IMR-90 (cell line): ENCODE results near the gene TRIM74. TPM values are rescaled to one million over a fixed set of nuclear protein-coding genes. Genes with fewer than 3 reads are reported as not detected.
"Not testable (repeated sequence)": the region's sequence is repeated elsewhere in the genome, so short reads cannot be mapped to it uniquely, and the experiment has no call there.

ENCODE experiments used
- ATAC-seq: fragments of 200-7000 bp; cut with Tn5 transposase; 2 replicates; pipeline ENCODE4 v1.9.1; 2020; ENCODE audit warnings: low read depth, mild to moderate bottlenecking, moderate library complexity
- BruUV-seq: library from RNA; stranded (reverse); fragments of 400-500 nt; replicated peaks from 2 replicates; lab custom pipeline; 2021; lab: Mats Ljungman, UMichigan
- CTCF ChIA-PET: fragments of 300-600 bp; formaldehyde crosslinking; extraction: SDS; loops from one replicate; lab custom pipeline; 2021; ENCODE audit warnings: antibody characterized with exemption; lab: Yijun Ruan, JAX
- POLR2A ChIA-PET: fragments of 300-600 bp; sonication (Branson Sonifier 250); formaldehyde crosslinking; loops from one replicate; lab custom pipeline; 2022; ENCODE audit warnings: antibody characterized with exemption; ENCODE audit not compliant: unreplicated experiment; lab: Charles Lee
- DNase-seq: peaks from one replicate; pipeline ENCODE4 v3.0.0; 2013
- H2AFZ ChIP-seq: replicated peaks from 2 replicates; pipeline ENCODE3; 2013; ENCODE audit warnings: low read length, mild to moderate bottlenecking; ENCODE audit not compliant: poor library complexity
- H2AK5ac ChIP-seq: 2 replicates; pipeline ENCODE4 v1.6.1; 2013; ENCODE audit warnings: low read depth, low read length, inconsistent platforms
- H2AK9ac ChIP-seq: replicated peaks from 2 replicates; pipeline ENCODE3; 2013; ENCODE audit warnings: mild to moderate bottlenecking, low read depth, low read length, moderate library complexity; ENCODE audit not compliant: poor library complexity
- H2BK120ac ChIP-seq: 2 replicates; pipeline ENCODE4 v1.6.1; 2013; ENCODE audit warnings: low read depth, low read length, inconsistent platforms
- H2BK15ac ChIP-seq: 3 replicates; pipeline ENCODE4 v1.6.1; 2013; ENCODE audit warnings: low read depth, low read length, inconsistent platforms
- H2BK20ac ChIP-seq: 2 replicates; pipeline ENCODE4 v1.6.1; 2013; ENCODE audit warnings: low read depth, mild to moderate bottlenecking, inconsistent platforms, low read length, moderate library complexity
- H2BK5ac ChIP-seq: 2 replicates; pipeline ENCODE4 v1.6.1; 2013; ENCODE audit warnings: mild to moderate bottlenecking, low read depth, low read length, inconsistent platforms; ENCODE audit not compliant: poor library complexity, severe bottlenecking
- H3K14ac ChIP-seq: replicated peaks from 2 replicates; pipeline ENCODE4 v1.6.1; 2013; ENCODE audit warnings: low read depth, low read length, inconsistent platforms
- H3K18ac ChIP-seq: 2 replicates; pipeline ENCODE4 v1.6.1; 2013; ENCODE audit warnings: low read depth, low read length, control low read depth
- H3K23ac ChIP-seq: 2 replicates; pipeline ENCODE4 v1.6.1; 2013; ENCODE audit warnings: low read depth, low read length, inconsistent platforms
- H3K27ac ChIP-seq: 2 replicates; pipeline ENCODE4 v1.5.1; 2013; ENCODE audit warnings: mild to moderate bottlenecking, control low read depth, low read length; ENCODE audit not compliant: insufficient read depth
- H3K27me3 ChIP-seq: 2 replicates; pipeline ENCODE4 v1.6.1; 2013; ENCODE audit warnings: low read length; ENCODE audit not compliant: control insufficient read depth, insufficient read depth
- H3K36me3 ChIP-seq: 2 replicates; pipeline ENCODE4 v1.6.1; 2013; ENCODE audit warnings: low read length, mixed read lengths; ENCODE audit not compliant: control insufficient read depth, insufficient read depth
- H3K4ac ChIP-seq: 2 replicates; pipeline ENCODE4 v1.6.1; 2013; ENCODE audit warnings: low read depth, low read length, inconsistent platforms
- H3K4me1 ChIP-seq: 2 replicates; pipeline ENCODE4 v1.6.1; 2013; ENCODE audit warnings: low read length, mixed read lengths; ENCODE audit not compliant: control insufficient read depth, insufficient read depth
- H3K4me2 ChIP-seq: 2 replicates; pipeline ENCODE4 v1.6.1; 2013; ENCODE audit warnings: low read depth, mild to moderate bottlenecking, control low read depth, low read length, moderate library complexity
- H3K4me3 ChIP-seq: 2 replicates; pipeline ENCODE4 v1.5.1; 2013; ENCODE audit warnings: low read depth, mild to moderate bottlenecking, control low read depth, low read length, moderate library complexity; ENCODE audit not compliant: insufficient read depth
- H3K56ac ChIP-seq: 2 replicates; pipeline ENCODE4 v1.6.1; 2013; ENCODE audit warnings: low read length, inconsistent platforms; ENCODE audit not compliant: insufficient read depth; ENCODE audit errors: extremely low read depth
- H3K79me1 ChIP-seq, 2 experiments: 2 replicates each; pipeline ENCODE4 v1.6.1; 2013; ENCODE audit warnings: low read length in 2 of 2, inconsistent platforms in 1 of 2, low read depth in 1 of 2
- H3K9ac ChIP-seq: 2 replicates; pipeline ENCODE4 v1.6.1; 2013; ENCODE audit warnings: low read depth, low read length, control low read depth
- H3K9me1 ChIP-seq: 2 replicates; pipeline ENCODE4 v1.6.1; 2013; ENCODE audit warnings: low read length, inconsistent platforms; ENCODE audit not compliant: insufficient read depth
- H3K9me3 ChIP-seq: 2 replicates; pipeline ENCODE4 v1.6.1; 2013; ENCODE audit warnings: low read length; ENCODE audit not compliant: control insufficient read depth, insufficient read depth
- H4K20me1 ChIP-seq: 2 replicates; pipeline ENCODE4 v1.6.1; 2013; ENCODE audit warnings: low read length, inconsistent platforms; ENCODE audit not compliant: insufficient read depth
- H4K5ac ChIP-seq: 2 replicates; pipeline ENCODE4 v1.6.1; 2013; ENCODE audit warnings: mild to moderate bottlenecking, low read depth, low read length, control low read depth
- H4K8ac ChIP-seq, 2 experiments: 2 replicates each; pipeline ENCODE4 v1.6.1; 2013; ENCODE audit warnings: low read depth in 2 of 2, low read length in 2 of 2, control low read depth in 1 of 2, inconsistent platforms in 1 of 2
- H4K91ac ChIP-seq: 2 replicates; pipeline ENCODE4 v1.6.1; 2013; ENCODE audit warnings: low read depth, low read length, inconsistent platforms; ENCODE audit not compliant: insufficient read depth
- WGBS, 2 experiments: methylation state at CpG; one replicate each; pipeline versions ENCODE4 v1.1.5 to v1.1.7; 2013; ENCODE audit warnings: missing lambda C conversion rate in 2 of 2; ENCODE audit not compliant: insufficient read length in 1 of 2; ENCODE audit errors: extremely low coverage in 2 of 2; 5-methylcytosine and 5-hydroxymethylcytosine counted together
- dilution Hi-C: fragments of 300-500 bp; cut with HindIII; formaldehyde crosslinking; loops from one replicate; pipeline ENCODE4 v1.14.3; 2018; ENCODE audit warnings: low sequenced_read_pairs; ENCODE audit not compliant: unreplicated experiment
- in situ Hi-C: fragments of 300-500 bp; cut with MboI; formaldehyde crosslinking; loops from 3 replicates; pipeline ENCODE4 v1.14.3; 2019; ENCODE audit warnings: low sequenced_read_pairs, inconsistent platforms, mixed read lengths
- intact Hi-C: fragments of 100-400 bp; cut with micrococcal nuclease; formaldehyde crosslinking; loops from 2 replicates; pipeline ENCODE4 v1.10.0; 2022
- polyA plus RNA-seq, 3 experiments: library from polyadenylated mRNA; depleted of rRNA; stranded (reverse); fragments of >200 nt; gene quantifications; 2 replicates each; pipeline ENCODE4 v1.2.3, GENCODE V29; 2012; ENCODE audit warnings: low replicate concordance in 1 of 3
- total RNA-seq: library from RNA; depleted of rRNA; stranded (reverse); fragments of >200 nt; gene quantifications from 2 replicates; pipeline ENCODE4 v1.2.3, GENCODE V29; 2012

Gene TRIM74
- total and polyA plus RNA-seq, 2 of the 4 experiments (the other 2 are of a cell fraction) = 0.17 TPM; not detected in 1

- H2BK120ac ChIP-seq, intact Hi-C loops, ATAC-seq: not testable (repeated sequence)
Measured at GRCh38 chr7:72974781-72975180, 5.5 kb upstream of the TRIM74 start.

DNA sequence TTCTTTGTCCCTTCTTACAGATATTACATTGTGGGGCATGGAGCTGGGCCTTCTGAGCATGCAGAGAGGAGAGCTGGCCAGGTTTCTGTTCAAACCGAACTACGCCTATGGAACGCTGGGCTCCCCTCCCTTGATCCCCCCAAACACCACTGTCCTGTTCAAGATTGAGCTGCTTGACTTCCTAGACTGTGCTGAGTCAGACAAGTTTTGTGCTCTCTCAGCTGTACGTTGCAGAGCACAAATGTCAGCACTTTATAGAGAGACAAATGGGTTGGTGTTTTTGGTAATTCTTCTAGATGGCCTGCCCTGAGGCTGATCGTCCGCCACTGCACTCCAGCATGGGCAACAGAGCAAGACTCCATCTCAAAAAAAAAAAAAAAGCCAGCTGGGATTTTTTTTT lies 2.2 kb upstream of the TRIM74 start:
- H2AK5ac ChIP-seq, H3K9me3 ChIP-seq, H3K9me1 ChIP-seq, H4K20me1 ChIP-seq, H3K79me1 ChIP-seq, H2BK120ac ChIP-seq, H3K4me1 ChIP-seq, H2BK5ac ChIP-seq, H4K91ac ChIP-seq, H3K4ac ChIP-seq, H2BK15ac ChIP-seq, BruUV-seq, H4K5ac ChIP-seq, H3K4me2 ChIP-seq, H2AFZ ChIP-seq, in situ Hi-C loops, H3K14ac ChIP-seq, DNase-seq, H2AK9ac ChIP-seq, dilution Hi-C loops, H4K8ac ChIP-seq, H3K18ac ChIP-seq, POLR2A ChIA-PET, H3K9ac ChIP-seq, H3K27me3 ChIP-seq, CTCF ChIA-PET, H3K4me3 ChIP-seq, H3K23ac ChIP-seq, H3K56ac ChIP-seq, H3K36me3 ChIP-seq, H3K27ac ChIP-seq, H2BK20ac ChIP-seq, intact Hi-C loops: not testable (repeated sequence)
- 0 out of 2 replicates have a peak, but pooled peaks have one; percentile 12 for ATAC-seq
- WGBS, 2 experiments = no CpG with 5 or more reads among the region's 6 CpGs

More at GRCh38 chr7:72974781-72975180, 5.5 kb upstream of the TRIM74 start:
- H2BK5ac ChIP-seq, H3K9me1 ChIP-seq, H3K27me3 ChIP-seq, H3K9me3 ChIP-seq, DNase-seq, H4K20me1 ChIP-seq, H2AK5ac ChIP-seq, H3K27ac ChIP-seq, CTCF ChIA-PET, H2BK15ac ChIP-seq, H4K8ac ChIP-seq, BruUV-seq, dilution Hi-C loops, in situ Hi-C loops, H2AFZ ChIP-seq, H3K4ac ChIP-seq, H2BK20ac ChIP-seq, H2AK9ac ChIP-seq, H3K23ac ChIP-seq, H3K14ac ChIP-seq, POLR2A ChIA-PET, H3K56ac ChIP-seq, H3K18ac ChIP-seq, H3K4me3 ChIP-seq, H3K36me3 ChIP-seq, H4K91ac ChIP-seq, H4K5ac ChIP-seq, H3K79me1 ChIP-seq, H3K4me1 ChIP-seq, H3K4me2 ChIP-seq, H3K9ac ChIP-seq: not testable (repeated sequence)
- no CpG with 5 or more reads among the region's 7 CpGs for WGBS, 2 experiments
